NCI-H146 (cell line): ENCODE data around the gene TTC32.
A peak's percentile ranks its signal among the peaks of the same experiment; 100 is the strongest.
"Not testable (repeated sequence)": the region's sequence is repeated elsewhere in the genome, so short reads cannot be mapped to it uniquely, and the experiment has no call there.

Experiments
- DNase-seq: peaks from one replicate; lab custom pipeline; 2025; lab: John Stamatoyannopoulos, UW

TTC32 gene

GRCh38 chr2:19899985-19900930 is 1.5 kb downstream of the TTC32 start:
- peak; percentile 27 for DNase-seq

GRCh38 chr2:19898592-19899329 is 3.0 kb downstream of the TTC32 start:
- DNase-seq, result no peak

GRCh38 chr2:19897623-19898245 is 4.0 kb downstream of the TTC32 start:
- no peak for DNase-seq

DNA sequence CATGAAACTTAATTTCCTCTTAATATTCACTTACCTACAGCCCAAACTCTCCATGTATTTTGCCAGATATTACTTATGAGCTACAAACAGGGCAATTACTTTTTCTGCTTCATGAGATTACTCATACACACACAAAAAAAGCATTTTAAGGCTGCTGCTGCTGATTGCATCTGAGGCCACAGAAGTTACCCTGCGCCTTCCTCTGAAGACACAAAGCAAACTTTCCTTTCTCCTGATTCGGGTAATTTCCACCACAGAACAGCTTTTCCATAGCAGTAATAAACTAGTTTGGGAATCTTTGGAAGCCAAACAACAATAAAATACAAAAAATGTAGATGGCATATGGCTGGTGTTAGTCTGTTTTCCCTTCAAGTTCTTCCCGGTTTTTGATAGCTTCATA is 6.2 kb downstream of the TTC32 start:
- DNase-seq, result no peak

GRCh38 chr2:19894134-19894792 is 7.5 kb downstream of the TTC32 start:
- no peak for DNase-seq

DNA sequence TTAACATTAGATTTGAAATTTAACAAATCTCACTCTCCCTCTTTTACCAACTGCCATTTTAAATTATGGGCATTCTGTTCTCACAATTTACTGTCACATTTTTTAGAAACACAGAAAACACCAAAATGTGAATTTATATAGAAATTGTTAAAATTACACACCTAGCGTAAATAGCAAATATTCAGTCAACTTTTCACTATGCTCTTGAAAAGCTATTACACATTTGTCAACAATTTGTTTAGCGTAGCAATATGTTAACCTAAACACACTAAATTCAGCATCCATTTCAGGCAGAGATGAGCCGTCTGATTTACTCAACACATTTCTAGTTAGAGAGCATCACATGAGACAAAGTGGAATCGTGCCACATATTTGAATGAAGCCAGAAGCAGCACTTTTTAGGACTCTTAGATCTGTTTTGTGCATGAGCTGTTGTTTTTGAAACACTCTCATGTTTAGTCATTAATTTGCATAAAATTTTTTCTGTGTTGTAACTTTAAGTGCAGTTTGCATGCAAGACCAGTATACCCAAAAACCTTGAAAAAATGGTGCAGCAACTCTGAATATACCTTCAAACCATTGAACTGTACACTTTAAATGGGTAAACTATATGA is 8.2 kb downstream of the TTC32 start:
- DNase-seq, result no peak

- not testable (repeated sequence) for DNase-seq
Observed at GRCh38 chr2:19891971-19892370, 9.8 kb downstream of the TTC32 start.

- no peak for DNase-seq
Observed at GRCh38 chr2:19890104-19890503, 11.7 kb downstream of the TTC32 start.

DNA sequence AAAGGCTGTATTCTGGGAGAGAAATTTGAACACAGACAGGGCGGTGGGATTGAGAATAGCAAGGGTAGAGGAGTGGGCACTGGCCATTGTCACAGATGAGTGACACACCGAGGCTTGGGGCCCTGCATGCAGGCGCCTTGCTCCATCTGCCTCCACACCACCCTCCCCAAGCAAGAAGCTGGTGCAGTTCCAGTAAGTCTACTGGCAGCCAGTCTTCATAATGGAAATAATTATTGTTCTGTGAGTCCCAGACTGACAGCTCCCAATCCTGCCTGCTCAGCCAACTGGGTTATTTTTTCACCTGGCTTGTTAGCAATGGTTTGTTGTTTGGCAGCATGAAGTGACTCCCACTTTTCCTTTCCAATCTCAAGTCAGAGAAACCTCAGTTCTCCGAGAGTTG is 13.0 kb downstream of the TTC32 start:
- DNase-seq, result no peak

DNA sequence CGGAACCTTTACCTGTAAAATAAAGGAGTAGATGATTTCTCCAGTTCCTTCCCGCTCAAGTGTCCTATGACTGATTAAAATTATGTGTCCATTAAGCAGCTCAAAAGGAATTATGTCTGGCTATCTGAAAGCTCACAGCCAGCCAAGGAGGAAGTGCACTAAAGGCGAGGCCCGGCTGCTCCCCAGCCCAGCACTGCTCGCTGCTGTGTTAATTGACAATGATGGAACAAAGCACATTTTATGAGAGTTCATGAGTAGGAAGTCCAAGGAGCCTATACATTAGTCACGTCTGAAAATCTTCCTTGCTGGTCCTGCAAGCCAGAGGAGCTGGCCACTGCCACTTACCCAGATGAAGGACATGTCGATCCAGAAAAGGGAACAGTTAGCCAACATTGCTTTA is 14.3 kb downstream of the TTC32 start:
- no peak for DNase-seq

- no peak for DNase-seq
Observed at GRCh38 chr2:19886261-19886660, 15.5 kb downstream of the TTC32 start.

GRCh38 chr2:19885791-19886190 is 16.0 kb downstream of the TTC32 start:
- DNase-seq, result no peak

- DNase-seq, result no peak
Observed at GRCh38 chr2:19883971-19884720, 17.6 kb downstream of the TTC32 start.

GRCh38 chr2:19883486-19883885 is 18.3 kb downstream of the TTC32 start:
- DNase-seq, result no peak

- DNase-seq, result no peak
Observed at GRCh38 chr2:19882286-19882685, 19.5 kb downstream of the TTC32 start.

DNA sequence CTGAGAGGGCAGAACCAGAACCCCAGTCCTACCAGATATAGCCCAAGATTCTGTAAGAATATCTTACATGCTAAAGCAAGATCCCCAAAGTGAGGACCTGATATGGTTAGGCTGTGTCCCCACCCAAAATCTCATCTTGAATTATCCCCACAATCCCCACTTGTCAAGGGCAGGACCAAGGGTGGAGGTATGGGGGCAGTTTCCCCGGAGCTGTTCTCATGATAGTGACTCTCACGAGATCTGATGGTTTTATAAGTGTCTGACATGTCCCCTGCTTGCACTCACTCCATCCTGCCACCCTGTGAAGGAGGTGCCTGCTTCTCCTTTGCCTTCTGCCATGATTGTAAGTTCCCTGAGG is 19.9 kb downstream of the TTC32 start:
- no peak for DNase-seq

DNA sequence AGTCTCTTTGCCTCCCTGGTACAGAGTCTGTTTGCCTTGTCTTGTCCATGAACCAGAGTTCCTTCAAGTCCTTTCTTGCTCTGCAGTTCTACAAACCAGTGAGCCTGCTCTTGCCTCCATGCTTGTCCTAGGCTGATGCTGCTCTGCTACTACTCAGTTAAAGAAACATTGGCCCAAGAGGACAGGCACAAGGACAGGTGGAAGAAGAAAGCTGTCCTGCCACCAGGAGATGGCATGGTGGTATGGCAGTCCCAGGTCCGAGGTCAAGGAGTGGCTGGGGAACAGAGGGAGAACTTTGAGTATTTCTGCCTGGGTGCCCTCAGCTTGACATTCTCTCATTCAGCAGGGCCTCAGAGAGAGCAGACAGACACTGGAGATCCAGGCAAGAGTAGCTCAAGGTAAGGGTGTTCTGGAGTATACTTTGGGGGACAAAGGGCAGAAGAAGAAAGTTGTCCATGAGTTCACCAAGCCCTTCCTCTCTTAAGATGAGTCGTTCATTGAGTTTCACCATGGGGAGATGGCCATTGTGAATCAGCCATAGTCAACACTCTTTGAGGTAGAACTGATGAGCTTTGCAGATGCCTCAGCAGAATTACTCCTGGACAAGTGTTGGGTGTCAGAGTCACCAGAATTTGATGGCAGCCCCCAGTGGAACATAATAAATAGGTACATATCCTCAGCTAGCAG is 20.4 kb downstream of the TTC32 start:
- DNase-seq, result no peak

GRCh38 chr2:19880191-19880590 is 21.6 kb downstream of the TTC32 start:
- not testable (repeated sequence) for DNase-seq

- no peak for DNase-seq
Observed at GRCh38 chr2:19879120-19879519, 22.7 kb downstream of the TTC32 start.

DNA sequence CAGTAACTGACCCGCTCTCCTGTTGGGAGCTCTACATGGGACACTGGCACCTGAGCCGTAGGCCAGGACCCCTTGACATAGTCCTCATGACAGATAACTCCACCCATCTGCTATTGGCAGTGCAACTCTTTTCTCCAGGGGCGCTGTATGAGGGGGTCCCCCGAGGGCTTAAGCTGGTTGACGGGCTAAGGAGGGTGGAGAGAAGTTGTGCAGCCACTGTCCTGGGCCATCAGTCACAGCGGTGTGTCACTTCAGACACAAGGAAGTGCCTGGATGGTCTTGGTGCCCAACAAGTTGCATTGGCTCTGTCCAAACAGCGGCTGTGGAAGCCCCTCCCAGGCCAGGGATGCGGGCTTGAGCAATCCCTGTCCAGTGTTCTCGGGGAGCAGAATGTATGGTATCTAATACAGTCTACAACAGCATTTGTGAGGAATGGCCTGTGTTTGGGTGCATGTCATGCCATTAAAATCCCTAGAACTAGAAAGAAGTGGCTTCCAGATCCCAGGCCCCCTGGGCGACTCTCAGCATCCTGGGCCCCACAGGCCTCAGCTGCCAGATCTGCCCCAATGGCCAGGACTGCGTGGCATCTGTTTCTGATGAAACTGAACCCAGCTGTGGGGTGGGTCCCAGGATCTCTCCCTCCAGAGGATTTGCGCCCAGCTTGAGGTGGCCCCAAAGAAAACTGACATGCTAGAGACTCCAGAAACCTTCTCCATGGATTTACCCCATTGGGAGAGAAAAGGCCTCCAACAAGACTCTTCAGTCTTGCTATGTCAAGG is 23.3 kb downstream of the TTC32 start:
- no peak for DNase-seq
